Adrenal gland (tissue), 12 donors: ENCODE measurements around the gene DXO. TPM values are rescaled to one million over a fixed set of nuclear protein-coding genes. Genes with fewer than 3 reads are reported as not detected.
"Not testable (repeated sequence)": the region's sequence is repeated elsewhere in the genome, so short reads cannot be mapped to it uniquely, and the experiment has no call there.

Source experiments
- DNase-seq, 7 donors: peaks; one replicate each; pipeline ENCODE4 v3.0.0-alpha.2; 2019 to 2020
- H3K27ac ChIP-seq, 5 donors: fragments of 200-600 bp; sonication (generic) in 4 of 5; 1 replicate in 3 of 5; 2 replicates in 2 of 5; pipeline versions ENCODE4 v1.5.1 to v1.8.0; 2016 to 2020; ENCODE audit warnings: mild to moderate bottlenecking in 1 of 5
- H3K27me3 ChIP-seq: fragments of 200-600 bp; 2 replicates; pipeline ENCODE4 v1.8.0; 2021
- H3K36me3 ChIP-seq, 2 donors: fragments of 200-600 bp; replicated peaks in 1 of 2; 1 replicate in 1 of 2; 2 replicates in 1 of 2; pipeline versions ENCODE4 v1.5.1 to v1.8.0; 2018 to 2022
- H3K4me1 ChIP-seq, 2 donors: fragments of 200-600 bp; replicated peaks in 1 of 2; 1 replicate in 1 of 2; 2 replicates in 1 of 2; pipeline versions ENCODE4 v1.5.1 to v1.8.0; 2018 to 2021
- H3K4me3 ChIP-seq, 4 donors: fragments of 200-600 bp; sonication (generic) in 3 of 4; one replicate each; pipeline ENCODE4 v1.5.1; 2016 to 2018
- H3K9me3 ChIP-seq, 3 donors: fragments of 200-600 bp; sonication (generic) in 1 of 3; replicated peaks in 1 of 3; 1 replicate in 2 of 3; 2 replicates in 1 of 3; pipeline versions ENCODE4 v1.5.1 to v1.8.0; 2016 to 2021
- POLR2A ChIP-seq, 2 donors: fragments of 450-650 bp; IDR thresholded peaks; one replicate each; pipeline ENCODE4 v1.6.1; 2017; ENCODE audit warnings: antibody characterized with exemption in 2 of 2, mild to moderate bottlenecking in 2 of 2, moderate library complexity in 1 of 2
- WGBS, 4 donors: extraction: QIAGEN DNeasy Blood & Tissue Kit in 2 of 4; methylation state at CpG; one replicate each; pipeline versions ENCODE4 v1.1.5 to v1.1.7; 2013 to 2017; 5-methylcytosine and 5-hydroxymethylcytosine counted together
- intact Hi-C, 2 donors: fragments of 100-400 bp; cut with DNase I; formaldehyde crosslinking; loops; one replicate each; pipeline versions ENCODE4 v1.14.1 to v1.15.0; 2022 to 2023
- polyA plus RNA-seq, 3 donors: library from polyadenylated mRNA; stranded (reverse); fragments of 200-250 nt in 2 of 3; fragments of 350-450 nt in 1 of 3; fragmentation: Illumina TruSeq in 1 of 3; extraction: RNeasy Lipid Tissue Mini Kit (QIAGEN cat#74804) in 1 of 3; gene quantifications; one replicate each; pipeline ENCODE4 v1.2.3, GENCODE V29; 2013 to 2014
- total RNA-seq, 9 donors: library from RNA; depleted of rRNA in 4 of 9; stranded (reverse); fragments of >200 nt in 4 of 9; fragments of 120-200 nt in 1 of 9; fragmentation: NEBNext Ultra II Directional in 1 of 9; extraction: Animal tissue kit (Norgen Biotek cat#: 25700) in 1 of 9; gene quantifications; one replicate each; pipeline versions ENCODE4 v1.1.0 to v1.2.4, GENCODE V29; 2013 to 2023
- TF ChIP-seq, protein P1 (sequence below), 6 experiments: fragments of 450-650 bp in 4 of 6; fragments of 200-600 bp in 2 of 6; sonication (generic) in 1 of 6; IDR thresholded peaks; 1 replicate in 5 of 6; 2 replicates in 1 of 6; pipeline versions ENCODE4 v1.5.1 to v1.8.0; 2016 to 2021; ENCODE audit warnings: antibody characterized with exemption in 6 of 6, mild to moderate bottlenecking in 2 of 6, moderate library complexity in 1 of 6
- donor health status: healthy with polysubstance abuse.
- donor health status: Bipolar disorder and iron deficiency.
- donor health status: DM: yes; HTN: yes; CAD: no.
- donor health status: DM: no; HTN: no; CAD: no.
- donor health status: DM: no; HTN: no; CAD: no.
- donor health status: DM: yes; HTN: yes; CAD: no.

The DXO gene
- total and polyA plus RNA-seq, 12 donors, result 19.9 to 102 (median 45.0) TPM

DNA sequence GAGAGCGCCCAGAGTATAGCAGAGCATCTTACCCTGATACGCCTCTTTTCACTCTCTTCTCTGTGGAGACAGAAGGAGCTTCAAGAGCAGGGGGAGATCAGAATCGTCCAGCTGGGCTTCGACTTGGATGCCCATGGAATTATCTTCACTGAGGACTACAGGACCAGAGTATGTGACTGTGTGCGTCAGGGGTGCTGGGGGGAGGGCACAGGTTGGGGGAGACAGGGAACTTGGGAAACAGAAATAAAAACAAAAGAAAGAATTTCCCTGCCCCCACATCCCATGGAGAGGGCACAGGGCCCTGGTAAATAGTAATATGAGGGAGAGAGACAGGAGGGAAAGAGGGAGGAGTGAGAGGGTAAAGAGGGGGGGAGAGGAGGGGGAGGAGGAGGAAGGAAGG, 6.9 kb upstream of the DXO start:
- intact Hi-C loops, result no loop called here
- no peaks in the 10 kb centered on the region for H3K27me3 ChIP-seq
- WGBS, 4 donors, result 86 to 99% (median 95%) methylated on average over 5 of the region's 5 CpGs
- H3K4me1 ChIP-seq, result peaks cover 0 to 10% of the 10 kb centered on the region in 2 donors
- peak in 1 of 7 donors; percentile 13 for DNase-seq
- H3K27ac ChIP-seq, result peak overlapping the region in 1 of 5 donors; percentile 69
- H3K4me3 ChIP-seq, result no peak overlapping the region
- TF ChIP-seq, protein P1, sequence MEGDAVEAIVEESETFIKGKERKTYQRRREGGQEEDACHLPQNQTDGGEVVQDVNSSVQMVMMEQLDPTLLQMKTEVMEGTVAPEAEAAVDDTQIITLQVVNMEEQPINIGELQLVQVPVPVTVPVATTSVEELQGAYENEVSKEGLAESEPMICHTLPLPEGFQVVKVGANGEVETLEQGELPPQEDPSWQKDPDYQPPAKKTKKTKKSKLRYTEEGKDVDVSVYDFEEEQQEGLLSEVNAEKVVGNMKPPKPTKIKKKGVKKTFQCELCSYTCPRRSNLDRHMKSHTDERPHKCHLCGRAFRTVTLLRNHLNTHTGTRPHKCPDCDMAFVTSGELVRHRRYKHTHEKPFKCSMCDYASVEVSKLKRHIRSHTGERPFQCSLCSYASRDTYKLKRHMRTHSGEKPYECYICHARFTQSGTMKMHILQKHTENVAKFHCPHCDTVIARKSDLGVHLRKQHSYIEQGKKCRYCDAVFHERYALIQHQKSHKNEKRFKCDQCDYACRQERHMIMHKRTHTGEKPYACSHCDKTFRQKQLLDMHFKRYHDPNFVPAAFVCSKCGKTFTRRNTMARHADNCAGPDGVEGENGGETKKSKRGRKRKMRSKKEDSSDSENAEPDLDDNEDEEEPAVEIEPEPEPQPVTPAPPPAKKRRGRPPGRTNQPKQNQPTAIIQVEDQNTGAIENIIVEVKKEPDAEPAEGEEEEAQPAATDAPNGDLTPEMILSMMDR (IDR thresholded peaks at IDR 0.05), result no peak
- TF ChIP-seq POLR2A (IDR thresholded peaks at IDR 0.05), result no peak
- no peaks in the 10 kb centered on the region for H3K9me3 ChIP-seq
- peaks cover 0 to 10% of the 10 kb centered on the region in 2 donors for H3K36me3 ChIP-seq

DNA sequence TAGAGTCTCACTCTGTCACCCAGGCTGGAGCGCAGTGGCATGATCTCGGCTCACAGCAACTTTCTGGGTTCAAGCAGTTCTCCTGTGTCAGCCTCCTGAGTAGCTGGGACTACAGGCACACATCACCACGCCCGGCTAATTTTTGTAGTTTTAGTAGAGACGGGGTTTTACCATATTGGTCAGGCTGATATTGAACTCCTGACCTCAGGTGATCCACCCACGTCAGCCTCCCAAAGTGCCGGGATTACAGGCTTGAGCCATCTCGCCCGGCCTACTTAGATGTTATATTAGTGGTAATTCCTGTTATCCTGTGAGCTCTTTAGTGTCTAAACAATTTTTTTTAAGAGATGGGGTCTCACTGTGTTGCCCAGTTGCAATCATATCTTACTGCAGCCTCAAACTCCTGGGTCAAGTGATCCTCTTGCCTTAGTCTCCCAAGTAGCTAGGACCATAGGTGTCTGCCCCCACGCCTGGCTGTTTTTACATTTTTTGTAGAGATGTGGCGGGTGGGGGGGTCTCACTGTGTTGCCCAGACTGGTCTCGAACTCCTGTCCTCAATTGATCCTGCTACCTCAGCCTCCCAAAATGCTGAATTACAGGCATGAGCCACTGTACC, 6.0 kb upstream of the DXO start:
- Histone ChIP-seq H3K4me1 (peaks cover 6 to 19% of the 10 kb centered on the region in 2 donors), H3K4me3 (no peak overlapping the region), H3K9me3 (no peaks in the 10 kb centered on the region), H3K27ac (peak overlapping the region in 2 of 5 donors; percentile 5 to 29), H3K27me3 (no peaks in the 10 kb centered on the region), H3K36me3 (peaks cover 0 to 10% of the 10 kb centered on the region in 2 donors)
- WGBS, 4 donors, result 94 to 96% (median 95%) methylated on average over 12 of the region's 12 CpGs
- DNase-seq, result peak in 1 of 7 donors; percentile 9
- intact Hi-C loops, result no loop called here
- no peak for TF ChIP-seq POLR2A (IDR thresholded peaks at IDR 0.05)
- TF ChIP-seq, protein P1 (IDR thresholded peaks at IDR 0.05), result no peak

DNA sequence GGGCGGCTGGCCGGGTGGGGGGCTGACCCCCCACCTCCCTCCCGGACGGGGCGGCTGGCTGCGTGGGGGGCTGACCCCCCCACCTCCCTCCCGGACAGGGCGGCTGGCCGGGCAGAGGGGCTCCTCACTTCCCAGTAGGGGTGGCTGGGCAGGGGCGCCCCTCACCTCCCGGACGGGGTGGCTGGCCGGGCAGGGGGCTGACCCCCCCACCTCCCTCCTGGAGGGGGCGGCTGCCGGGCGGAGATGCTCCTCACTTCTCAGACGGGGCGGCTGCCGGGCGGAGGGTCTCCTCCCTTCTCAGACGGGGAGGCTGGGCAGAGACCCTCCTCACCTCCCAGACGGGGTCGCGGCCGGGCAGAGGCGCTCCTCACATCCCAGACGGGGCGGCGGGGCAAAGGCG, 4.1 kb upstream of the DXO start:
- H3K9me3 ChIP-seq, H3K27me3 ChIP-seq, H3K27ac ChIP-seq, intact Hi-C loops, H3K4me3 ChIP-seq: not testable (repeated sequence)
- Histone ChIP-seq H3K4me1 (peaks cover 16 to 28% of the 10 kb centered on the region in 2 donors), H3K36me3 (peaks cover 0 to 10% of the 10 kb centered on the region in 2 donors)
- DNase-seq, result peak in 1 of 7 donors; percentile 14
- 95 to 97% (median 97%) methylated on average over 24 to 30 of the region's 30 CpGs; no CpG with 5 or more reads in 1 of the 4 donors for WGBS, 4 donors

DNA sequence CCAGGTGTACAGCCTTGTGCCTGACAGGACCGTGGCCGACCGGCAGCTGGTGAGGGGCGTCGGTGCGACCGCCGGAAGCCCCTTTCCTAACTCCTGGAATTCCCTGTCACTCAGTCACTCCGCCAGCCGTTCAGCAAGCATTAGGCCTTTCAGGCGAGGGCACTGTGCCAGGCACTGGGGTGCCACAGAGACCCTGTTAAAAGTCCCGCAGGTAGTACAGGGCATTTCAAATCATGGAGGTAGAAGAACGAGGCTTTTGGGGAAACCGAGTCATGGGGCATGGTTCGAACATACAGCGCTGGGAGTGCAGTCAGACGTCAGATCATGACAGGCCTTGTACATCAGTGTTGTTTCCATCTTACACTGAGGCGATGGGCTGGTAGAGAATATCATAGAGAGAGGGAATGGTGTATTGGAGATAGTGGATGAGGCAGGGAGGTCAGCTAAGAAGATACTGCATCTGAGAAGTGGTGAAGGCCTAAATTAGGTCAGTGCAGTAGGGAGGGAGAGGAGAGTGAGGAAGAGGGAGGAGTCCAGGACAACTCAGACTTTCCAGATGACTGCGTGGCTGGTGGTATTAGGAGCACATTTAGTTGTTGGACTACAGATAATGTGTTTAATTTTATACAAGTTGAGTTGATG, 892 bp upstream of the DXO start:
- peak overlapping the region; percentile 95 to 99 (median 99) for H3K27ac ChIP-seq
- DNase-seq, result peak in 6 of 7 donors; percentile 52 to 86 (median 80)
- H3K4me3 ChIP-seq, result peak overlapping the region in 3 of 4 donors; percentile 40 to 89 (median 82)
- WGBS, 4 donors, result 8 to 17% (median 10%) methylated on average over 7 to 19 of the region's 19 CpGs
- no peaks in the 10 kb centered on the region for H3K9me3 ChIP-seq
- H3K4me1 ChIP-seq, result peaks cover 20 to 40% of the 10 kb centered on the region in 2 donors
- TF ChIP-seq POLR2A (IDR thresholded peaks at IDR 0.05), result peak in 1 of 2 donors; percentile 46
- TF ChIP-seq, protein P1 (IDR thresholded peaks at IDR 0.05), result no peak
- peaks cover 0 to 26% of the 10 kb centered on the region in 2 donors for H3K36me3 ChIP-seq
- intact Hi-C loops, result no loop called here
- H3K27me3 ChIP-seq, result no peaks in the 10 kb centered on the region
